Central memory CD8-positive, alpha-beta T cell (primary cell): ENCODE results near the gene ABCA3.

Source experiments
- ATAC-seq: fragments of 150-1000 bp; cut with Tn5 transposase; replicated peaks from 2 replicates; pipeline ENCODE4 v1.10.0; 2022; ENCODE audit warnings: mild to moderate bottlenecking, moderate FRiP score, moderate number of reproducible peaks; ENCODE audit not compliant: poor library complexity, severe bottlenecking; ENCODE audit errors: extremely low read depth
- DNase-seq, 2 donors: peaks; one replicate each; pipeline ENCODE4 v3.0.0; 2021; ENCODE audit warnings: low spot score in 2 of 2
- H3K27ac Mint-ChIP-seq: one replicate; pipeline ENCODE4 v1.8.0; 2022; ENCODE audit warnings: low read depth, mild to moderate bottlenecking, moderate library complexity, mixed read lengths
- H3K27me3 Mint-ChIP-seq: one replicate; pipeline ENCODE4 v1.8.0; 2022; ENCODE audit warnings: mixed read lengths
- H3K36me3 Mint-ChIP-seq: one replicate; pipeline ENCODE4 v1.8.0; 2022; ENCODE audit warnings: mild to moderate bottlenecking, moderate library complexity, mixed read lengths; ENCODE audit not compliant: insufficient read depth
- H3K4me1 Mint-ChIP-seq: one replicate; pipeline ENCODE4 v1.8.0; 2022; ENCODE audit warnings: mixed read lengths
- H3K4me3 Mint-ChIP-seq: one replicate; pipeline ENCODE4 v1.8.0; 2022; ENCODE audit warnings: mild to moderate bottlenecking, moderate library complexity, mixed read lengths
- H3K9me3 Mint-ChIP-seq: one replicate; pipeline ENCODE4 v1.8.0; 2022; ENCODE audit warnings: mixed read lengths

ABCA3 gene

DNA sequence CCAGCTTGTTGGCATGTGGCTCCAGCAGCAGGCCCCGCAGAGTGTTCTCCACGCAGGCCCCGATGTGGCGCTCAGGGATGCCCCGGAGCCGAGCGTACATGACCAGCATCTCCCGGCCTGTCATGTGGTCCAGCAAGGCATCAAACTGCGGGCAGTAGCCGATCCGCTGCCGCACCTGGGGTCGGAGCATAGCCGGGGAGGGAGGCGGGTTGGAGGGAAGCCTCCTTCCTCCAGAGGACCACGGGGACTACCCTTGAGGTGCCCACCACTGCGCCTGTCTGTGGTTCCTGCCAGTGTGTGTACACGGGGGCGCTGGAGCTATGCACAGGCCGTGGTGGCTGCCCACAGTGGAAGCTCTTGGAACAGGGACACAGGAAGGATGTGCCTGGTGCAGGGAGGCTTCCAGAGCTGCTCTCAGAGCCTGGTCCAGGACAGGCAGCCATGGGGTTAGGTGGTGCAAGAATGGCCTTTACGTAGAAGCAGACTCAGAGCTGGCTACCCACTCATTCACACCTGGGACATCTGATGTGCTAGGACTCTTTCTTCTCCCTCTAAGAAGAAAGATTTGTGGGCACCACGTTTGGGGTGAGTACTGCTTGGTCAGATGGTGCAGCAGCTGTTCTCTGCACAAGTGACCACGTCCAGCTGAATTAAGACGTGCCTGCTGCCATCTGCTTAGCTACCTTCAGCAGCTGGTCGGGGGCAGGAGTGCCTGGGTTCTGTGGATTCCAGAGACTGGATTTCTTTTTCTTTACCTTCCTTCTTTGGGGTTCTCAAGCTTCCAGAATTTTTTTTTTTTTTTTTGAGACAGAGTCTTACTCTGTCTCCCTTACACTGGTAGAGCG is 61.4 kb downstream of the ABCA3 start:
- no peak overlapping the region for H3K4me3 Mint-ChIP-seq

DNA sequence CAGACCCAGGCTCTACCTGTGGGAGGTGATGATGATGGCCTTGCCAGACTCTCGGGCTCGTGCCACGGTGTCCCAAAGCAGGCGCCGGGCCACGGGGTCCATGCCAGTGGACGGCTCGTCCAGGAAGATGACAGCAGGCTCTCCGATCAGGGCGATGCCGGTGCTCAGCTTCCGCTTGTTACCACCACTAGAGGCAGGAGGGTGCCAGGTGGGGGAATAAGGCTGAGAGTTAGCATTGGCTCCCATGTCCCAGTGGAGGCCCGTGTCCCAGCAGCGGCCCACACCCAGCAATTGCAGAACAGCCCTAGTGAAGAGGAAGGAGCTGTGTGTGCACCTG is 62.3 kb downstream of the ABCA3 start:
- ATAC-seq (no peak), DNase-seq (no peak)
- Mint-ChIP-seq H3K4me3 (no peak overlapping the region), H3K4me1 (no peaks in the 10 kb centered on the region), H3K9me3 (no peaks in the 10 kb centered on the region), H3K27ac (no peak overlapping the region), H3K36me3 (peaks cover 2% of the 10 kb centered on the region), H3K27me3 (no peaks in the 10 kb centered on the region)

More for the DNA sequence above, 61.4 kb downstream of the ABCA3 start:
- peaks cover 2% of the 10 kb centered on the region for H3K36me3 Mint-ChIP-seq
- H3K27ac Mint-ChIP-seq, result no peak overlapping the region
- ATAC-seq, result no peak
- no peak for DNase-seq
- H3K9me3 Mint-ChIP-seq, result no peaks in the 10 kb centered on the region
- H3K4me1 Mint-ChIP-seq, result no peaks in the 10 kb centered on the region
- no peaks in the 10 kb centered on the region for H3K27me3 Mint-ChIP-seq

DNA sequence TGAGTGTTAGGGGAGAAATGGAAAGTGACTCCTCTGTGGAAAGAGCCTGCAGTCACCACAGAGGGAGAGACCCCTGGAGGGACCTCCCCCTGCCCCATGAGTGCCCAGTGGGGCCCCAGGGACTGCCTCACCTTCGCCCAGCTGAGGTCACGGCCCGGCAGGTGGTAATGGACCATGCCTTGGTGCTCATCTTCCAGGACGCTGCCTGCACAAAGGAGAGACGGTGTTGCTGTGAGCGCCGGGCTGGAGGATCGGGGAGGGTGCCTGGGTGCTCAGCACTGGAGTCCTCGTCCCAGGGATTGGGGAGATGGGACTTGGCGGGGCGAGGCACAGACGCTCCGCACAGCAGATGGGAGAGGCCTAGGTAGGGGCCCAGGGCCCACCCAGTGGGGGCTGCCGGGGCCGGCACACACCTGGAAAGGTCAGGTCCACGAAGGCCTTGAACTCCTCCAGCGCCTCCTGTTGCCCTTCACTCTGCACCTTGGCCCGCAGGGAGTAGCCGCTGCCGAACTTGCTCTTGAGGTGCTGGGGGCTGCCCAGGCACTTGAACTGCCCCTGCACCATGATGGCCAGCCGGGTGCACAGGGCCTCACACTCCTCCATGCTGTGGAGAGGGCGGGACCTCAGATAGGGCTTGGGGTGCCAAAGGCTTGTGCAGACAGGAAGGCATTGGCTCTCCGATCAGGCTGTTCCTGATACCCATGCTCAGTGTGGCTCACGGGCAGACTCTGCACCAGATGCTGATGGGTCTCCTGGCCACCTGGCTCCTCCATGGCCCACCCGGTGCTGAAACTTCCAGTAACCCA is 62.9 kb downstream of the ABCA3 start:
- Mint-ChIP-seq H3K4me1 (no peaks in the 10 kb centered on the region), H3K27me3 (no peaks in the 10 kb centered on the region), H3K27ac (no peak overlapping the region), H3K36me3 (peaks cover 3% of the 10 kb centered on the region), H3K9me3 (no peaks in the 10 kb centered on the region), H3K4me3 (no peak overlapping the region)
- DNase-seq (no peak), ATAC-seq (no peak)

DNA sequence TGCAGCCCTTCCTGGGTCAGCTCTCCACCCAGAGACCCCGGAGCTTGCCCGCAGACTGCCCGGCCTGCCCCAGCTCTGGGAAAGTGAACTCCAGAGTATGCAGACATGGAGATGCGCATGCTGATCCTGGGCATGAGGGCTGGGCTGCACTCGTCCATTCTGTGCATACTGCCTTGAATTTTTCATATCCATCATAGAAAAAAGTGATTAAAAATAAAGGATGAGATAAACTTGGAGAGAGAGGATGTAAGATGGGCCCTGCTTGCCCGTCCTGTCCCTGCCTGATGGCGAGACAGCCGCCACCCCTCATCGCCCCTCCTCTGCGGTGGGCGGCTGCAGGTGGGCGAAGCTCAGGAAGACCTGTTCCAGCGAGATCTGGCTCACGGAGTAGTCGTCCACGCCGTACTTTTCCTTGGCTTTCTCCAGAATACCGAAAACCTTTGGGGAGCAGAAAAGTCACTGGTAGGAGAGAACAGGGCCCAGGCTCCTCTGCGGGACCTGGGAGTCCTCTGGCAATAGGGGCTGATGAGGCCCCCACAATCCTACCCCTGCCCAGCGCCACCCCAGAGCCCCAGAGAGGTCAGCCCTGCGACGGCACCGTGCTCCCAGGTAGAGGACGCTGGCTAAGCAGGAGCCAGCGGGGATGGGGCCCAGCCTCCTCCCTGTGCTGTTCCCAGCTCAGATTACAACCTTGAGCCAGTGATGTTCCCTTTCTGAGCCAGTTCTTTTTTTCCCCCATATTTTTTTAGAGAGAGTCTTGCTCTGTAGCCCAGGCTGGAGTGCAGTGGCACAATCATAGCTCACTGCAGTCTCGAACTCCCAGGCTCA is 63.9 kb downstream of the ABCA3 start:
- no peak overlapping the region for H3K27ac Mint-ChIP-seq
- peaks cover 5% of the 10 kb centered on the region for H3K36me3 Mint-ChIP-seq
- DNase-seq (no peak), ATAC-seq (no peak)
- no peak overlapping the region for H3K4me3 Mint-ChIP-seq
- peaks cover under 1% of the 10 kb centered on the region for H3K4me1 Mint-ChIP-seq
- no peaks in the 10 kb centered on the region for H3K9me3 Mint-ChIP-seq
- H3K27me3 Mint-ChIP-seq, result no peaks in the 10 kb centered on the region

DNA sequence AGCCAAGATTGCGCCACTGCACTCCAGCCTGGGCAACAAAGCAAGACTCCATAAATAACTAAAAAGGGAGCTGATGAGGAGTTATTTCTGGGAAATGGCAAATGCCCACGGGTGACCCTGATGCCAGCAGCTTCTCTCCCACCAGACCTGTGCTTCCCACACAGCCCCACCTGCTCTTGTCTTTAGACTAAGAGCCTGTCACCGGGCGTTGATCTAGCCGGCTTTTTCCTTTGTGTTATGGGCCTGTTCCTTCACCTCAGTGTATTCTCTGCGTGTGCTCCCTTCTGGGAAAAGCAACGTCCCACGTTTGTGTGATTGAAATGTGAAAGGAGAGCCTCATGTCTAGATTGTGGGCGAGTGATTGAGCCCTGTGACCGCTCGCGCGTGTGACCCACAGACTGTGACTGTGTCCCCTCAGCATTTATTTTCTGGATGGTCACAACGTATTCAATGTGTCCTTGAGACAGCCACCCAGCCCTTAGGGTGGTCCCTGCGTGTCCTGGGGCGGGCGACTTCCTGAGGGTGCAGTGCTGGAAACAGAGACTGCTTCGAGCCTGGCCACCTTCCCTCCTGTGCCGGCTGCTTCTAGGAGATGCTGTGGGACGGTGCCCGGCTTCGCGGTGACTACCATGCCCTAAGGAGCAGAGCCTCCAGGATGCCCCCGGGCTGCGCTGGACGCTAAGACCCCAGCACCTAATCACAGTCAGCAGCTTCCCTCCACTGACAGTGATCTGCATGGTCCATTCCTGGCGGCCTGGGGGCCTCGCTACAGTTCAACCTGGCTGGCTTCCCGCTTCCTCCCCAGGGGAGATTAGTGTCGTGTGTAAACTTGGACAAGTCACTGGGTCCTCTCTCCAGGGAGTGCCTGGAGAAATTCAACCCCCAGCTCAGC is 64.8 kb downstream of the ABCA3 start:
- Mint-ChIP-seq H3K36me3 (peaks cover 10% of the 10 kb centered on the region), H3K4me3 (no peak overlapping the region), H3K4me1 (peaks cover 9% of the 10 kb centered on the region), H3K9me3 (no peaks in the 10 kb centered on the region), H3K27ac (no peak overlapping the region), H3K27me3 (no peaks in the 10 kb centered on the region)
- ATAC-seq, result no peak
- no peak for DNase-seq

DNA sequence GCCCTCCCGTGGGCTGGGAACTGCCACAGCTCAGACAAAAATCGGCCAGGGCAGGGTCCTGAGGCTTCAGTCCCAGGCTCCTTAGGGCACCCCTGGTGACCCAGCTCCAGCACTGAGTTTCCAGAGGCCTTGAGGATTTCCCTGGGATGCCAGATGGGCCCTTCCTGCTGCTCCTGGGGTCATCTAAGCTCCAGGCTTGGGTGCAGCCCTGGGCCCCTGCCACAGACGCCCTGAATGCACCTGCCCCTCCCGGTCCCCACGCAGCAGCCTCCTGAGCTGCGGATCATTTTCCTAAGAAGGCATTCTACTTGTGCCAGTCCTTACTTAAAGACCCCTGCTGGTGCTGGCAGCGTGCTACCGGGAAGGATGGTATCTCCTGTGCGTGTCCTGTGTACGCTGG is 66.6 kb downstream of the ABCA3 start:
- H3K27ac Mint-ChIP-seq, result no peak overlapping the region
- peaks cover 18% of the 10 kb centered on the region for H3K4me1 Mint-ChIP-seq
- no peak for DNase-seq
- H3K9me3 Mint-ChIP-seq, result no peaks in the 10 kb centered on the region
- no peaks in the 10 kb centered on the region for H3K27me3 Mint-ChIP-seq
- H3K4me3 Mint-ChIP-seq, result no peak overlapping the region
- no peak for ATAC-seq
- H3K36me3 Mint-ChIP-seq, result peaks cover 10% of the 10 kb centered on the region

DNA sequence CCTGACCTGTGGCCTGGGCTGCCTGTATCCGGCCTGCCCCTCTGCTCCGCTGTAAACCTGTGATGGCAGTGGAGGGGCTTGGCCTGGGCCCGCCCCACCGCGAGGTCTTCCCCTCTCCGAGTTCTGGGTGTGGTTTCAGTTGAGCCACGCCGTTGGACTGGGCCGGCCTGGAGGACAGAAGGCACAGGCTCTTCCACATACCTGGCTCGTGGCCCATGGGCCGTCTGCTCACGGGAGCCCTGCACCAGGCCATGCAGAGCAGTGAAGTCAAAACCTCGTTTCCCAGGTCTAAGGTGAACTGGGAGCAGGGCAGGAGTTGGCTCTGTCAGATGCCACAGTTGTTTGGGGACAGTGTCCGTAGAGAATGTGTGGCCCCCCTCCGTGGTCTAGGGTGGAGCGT is 67.0 kb downstream of the ABCA3 start:
- H3K9me3 Mint-ChIP-seq, result no peaks in the 10 kb centered on the region
- DNase-seq, result no peak
- ATAC-seq, result no peak

DNA sequence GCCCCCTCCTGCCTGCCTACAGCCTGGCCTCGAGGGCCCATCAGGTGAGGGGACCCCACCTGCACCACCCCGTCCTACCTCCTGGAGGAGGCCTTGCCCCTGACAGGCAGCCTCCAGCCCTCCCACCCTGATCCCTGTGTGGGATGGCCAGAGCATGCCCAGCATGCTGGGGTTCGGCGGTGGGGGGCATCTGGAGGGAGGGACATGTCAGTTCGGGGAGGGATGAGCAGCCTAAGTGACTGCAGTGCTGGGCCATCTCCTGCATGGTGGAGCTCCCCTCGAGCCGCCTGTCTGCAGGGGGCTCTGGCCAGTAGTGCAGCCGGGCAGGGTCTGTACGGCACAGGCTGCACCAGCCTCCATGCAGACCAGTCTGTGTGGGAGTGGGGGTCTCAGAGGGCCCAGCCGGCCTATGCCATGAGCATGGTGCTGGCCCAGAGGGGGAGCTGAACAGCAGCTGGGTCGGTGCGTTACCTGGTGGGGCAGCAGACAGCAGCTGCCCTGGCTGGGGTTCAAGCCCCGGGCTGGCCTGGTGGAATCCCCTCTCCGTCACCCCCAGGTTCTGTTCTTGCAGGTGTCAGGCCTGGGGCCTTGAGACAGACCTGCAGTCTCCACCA is 68.6 kb downstream of the ABCA3 start:
- Mint-ChIP-seq H3K36me3 (peaks cover 22% of the 10 kb centered on the region), H3K27ac (no peak overlapping the region), H3K27me3 (no peaks in the 10 kb centered on the region), H3K4me3 (no peak overlapping the region), H3K9me3 (no peaks in the 10 kb centered on the region), H3K4me1 (peaks cover 21% of the 10 kb centered on the region)
- ATAC-seq (no peak), DNase-seq (no peak)

More for the DNA sequence above, 67.0 kb downstream of the ABCA3 start:
- H3K4me1 Mint-ChIP-seq, result peaks cover 18% of the 10 kb centered on the region
- peaks cover 13% of the 10 kb centered on the region for H3K36me3 Mint-ChIP-seq
- H3K27me3 Mint-ChIP-seq, result no peaks in the 10 kb centered on the region
- no peak overlapping the region for H3K27ac Mint-ChIP-seq
- H3K4me3 Mint-ChIP-seq, result no peak overlapping the region

DNA sequence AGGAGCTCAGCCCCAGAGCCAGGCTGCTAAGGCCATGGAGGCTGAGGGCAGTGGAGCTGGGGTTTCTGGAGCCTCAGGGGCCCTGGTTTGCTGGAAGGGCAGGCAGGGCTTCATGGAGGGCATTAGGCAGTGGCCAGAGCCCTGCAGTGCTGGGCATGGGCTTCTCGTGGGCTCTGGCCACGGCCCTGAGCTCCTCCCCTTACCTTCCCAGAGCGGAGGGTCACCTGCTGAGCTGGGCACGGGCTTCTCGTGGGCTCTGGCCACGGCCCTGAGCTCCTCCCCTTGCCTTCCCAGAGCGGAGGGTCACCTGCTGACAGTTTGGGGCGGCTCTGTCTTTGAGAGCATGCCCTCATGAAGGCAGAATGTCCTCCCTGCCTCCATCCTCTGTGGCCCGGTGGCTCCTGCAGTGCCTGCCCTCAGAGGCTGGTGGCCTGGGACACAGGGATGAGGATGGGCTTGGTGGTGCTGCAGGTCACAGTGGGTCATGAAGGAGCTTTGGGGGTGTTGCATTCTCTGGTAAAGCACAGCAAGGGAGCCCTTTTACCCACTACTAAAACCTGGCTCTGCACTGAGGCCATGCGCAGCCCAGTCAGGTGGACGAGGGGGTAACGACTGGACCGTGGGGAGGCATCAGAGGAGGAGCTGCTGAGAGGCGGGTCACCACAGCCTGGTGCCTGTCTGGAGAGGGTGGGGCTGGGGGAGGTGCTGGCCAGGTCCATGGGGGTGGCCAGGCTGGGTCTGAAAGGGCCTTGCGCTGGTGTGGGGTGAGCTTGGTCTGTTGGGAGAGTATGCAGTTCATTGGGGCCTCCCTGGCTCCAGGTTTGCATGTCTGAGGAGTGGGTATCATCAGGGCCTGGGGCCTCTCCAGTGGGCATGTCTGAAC is 69.7 kb downstream of the ABCA3 start:
- ATAC-seq, result no peak

DNA sequence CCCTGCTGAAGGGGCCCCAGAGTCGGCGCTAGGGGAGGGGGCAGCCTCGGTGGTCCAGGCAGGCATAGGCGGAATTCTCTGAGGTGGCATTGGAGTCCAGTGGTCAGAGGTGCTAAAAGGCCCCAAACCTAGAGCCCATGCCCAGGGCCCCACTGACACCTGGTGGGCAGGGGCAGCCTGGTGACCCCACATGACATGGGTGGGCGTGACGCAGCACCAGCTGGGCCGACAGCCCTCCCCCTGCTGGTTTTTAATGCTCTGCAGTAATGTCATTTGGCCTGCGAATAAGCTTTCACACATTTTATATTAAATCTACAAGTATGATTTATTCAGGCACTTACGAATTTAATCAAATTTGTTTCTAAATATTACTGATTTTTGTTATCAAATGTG is 70.5 kb downstream of the ABCA3 start:
- Mint-ChIP-seq H3K27me3 (no peaks in the 10 kb centered on the region), H3K27ac (no peak overlapping the region), H3K4me3 (peak overlapping the region; percentile 99), H3K36me3 (peaks cover 29% of the 10 kb centered on the region), H3K9me3 (no peaks in the 10 kb centered on the region), H3K4me1 (peaks cover 31% of the 10 kb centered on the region)
- no peak for ATAC-seq
- no peak for DNase-seq

More for the DNA sequence above, 69.7 kb downstream of the ABCA3 start:
- Mint-ChIP-seq H3K27me3 (no peaks in the 10 kb centered on the region), H3K9me3 (no peaks in the 10 kb centered on the region), H3K36me3 (peaks cover 29% of the 10 kb centered on the region), H3K27ac (no peak overlapping the region), H3K4me3 (no peak overlapping the region), H3K4me1 (peaks cover 28% of the 10 kb centered on the region)
- DNase-seq, result no peak
